ENCODE measurements around the gene GRM5.

Gene GRM5

GRCh38 chr11:89052220-89052619, 13.6 kb downstream of the GRM5 start:
- TF ChIP-seq SIN3A (IDR thresholded peaks at IDR 0.05; ENCODE audit: borderline replicate concordance, insufficient read depth, low read length) (no peak), TAF1 (IDR thresholded peaks at IDR 0.05; ENCODE audit: borderline replicate concordance, insufficient read depth, low read length) (no peak), FOXP2 (optimal IDR thresholded peaks at IDR 0.05; ENCODE audit: borderline replicate concordance, extremely low read depth, extremely low read length, insufficient read depth) (no peak), POLR2AphosphoS5 (IDR thresholded peaks at IDR 0.05; ENCODE audit: low read depth, low read length) (no peak), REST (IDR thresholded peaks at IDR 0.05; ENCODE audit: insufficient read depth in 1 of 2, low read depth in 2 of 2, low read length in 2 of 2) (no peak)

DNA sequence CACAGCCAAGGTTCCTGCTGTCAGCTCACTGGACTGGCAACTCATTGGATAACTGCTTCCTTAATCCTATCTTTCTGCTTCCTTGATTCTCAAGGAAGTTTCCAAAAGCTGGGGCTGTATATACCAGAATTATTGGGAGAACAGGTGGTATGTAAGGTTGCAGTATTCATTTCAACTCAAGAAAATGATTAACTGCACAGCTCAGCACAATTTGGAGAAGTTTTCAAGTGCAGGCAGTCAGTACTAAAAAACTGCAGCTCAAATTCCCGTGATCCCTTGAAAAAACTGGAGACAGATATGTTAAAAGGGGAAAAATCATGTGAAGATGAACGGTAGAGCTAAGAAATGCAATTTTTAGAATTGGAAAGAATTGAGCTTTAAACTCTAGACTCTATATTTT, 44.4 kb downstream of the GRM5 start:
- no peak for TF ChIP-seq TAF1 (IDR thresholded peaks at IDR 0.05; ENCODE audit: borderline replicate concordance, insufficient read depth, low read length)
- TF ChIP-seq REST (IDR thresholded peaks at IDR 0.05; ENCODE audit: insufficient read depth in 1 of 2, low read depth in 2 of 2, low read length in 2 of 2): no peak
- no peak for TF ChIP-seq POLR2AphosphoS5 (IDR thresholded peaks at IDR 0.05; ENCODE audit: low read depth, low read length)
- TF ChIP-seq FOXP2 (optimal IDR thresholded peaks at IDR 0.05; ENCODE audit: borderline replicate concordance, extremely low read depth, extremely low read length, insufficient read depth): no peak
- no peak for TF ChIP-seq SIN3A (IDR thresholded peaks at IDR 0.05; ENCODE audit: borderline replicate concordance, insufficient read depth, low read length)

DNA sequence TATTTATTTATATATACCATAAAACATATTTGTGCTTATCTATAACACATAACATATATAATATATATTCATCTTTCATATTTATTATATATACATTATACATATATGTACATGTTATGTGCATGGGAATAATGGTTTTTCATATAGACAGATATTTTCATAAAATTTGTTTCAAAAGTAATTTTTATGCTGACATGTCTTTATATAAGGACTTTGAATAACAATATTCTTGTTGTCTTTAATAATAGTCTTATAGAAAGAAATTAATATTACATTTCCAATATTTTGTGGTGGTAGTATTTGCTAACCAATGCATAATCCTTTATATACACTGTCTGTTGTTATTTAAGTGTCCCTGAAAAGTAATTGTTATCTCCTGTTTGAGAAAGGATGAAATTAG, 49.6 kb downstream of the GRM5 start:
- no peak for TF ChIP-seq TAF1 (IDR thresholded peaks at IDR 0.05; ENCODE audit: borderline replicate concordance, insufficient read depth, low read length)
- no peak for TF ChIP-seq POLR2AphosphoS5 (IDR thresholded peaks at IDR 0.05; ENCODE audit: low read depth, low read length)
- TF ChIP-seq SIN3A (IDR thresholded peaks at IDR 0.05; ENCODE audit: borderline replicate concordance, insufficient read depth, low read length): no peak
- no peak for TF ChIP-seq FOXP2 (optimal IDR thresholded peaks at IDR 0.05; ENCODE audit: borderline replicate concordance, extremely low read depth, extremely low read length, insufficient read depth)
- no peak for TF ChIP-seq REST (IDR thresholded peaks at IDR 0.05; ENCODE audit: insufficient read depth in 1 of 2, low read depth in 2 of 2, low read length in 2 of 2)

DNA sequence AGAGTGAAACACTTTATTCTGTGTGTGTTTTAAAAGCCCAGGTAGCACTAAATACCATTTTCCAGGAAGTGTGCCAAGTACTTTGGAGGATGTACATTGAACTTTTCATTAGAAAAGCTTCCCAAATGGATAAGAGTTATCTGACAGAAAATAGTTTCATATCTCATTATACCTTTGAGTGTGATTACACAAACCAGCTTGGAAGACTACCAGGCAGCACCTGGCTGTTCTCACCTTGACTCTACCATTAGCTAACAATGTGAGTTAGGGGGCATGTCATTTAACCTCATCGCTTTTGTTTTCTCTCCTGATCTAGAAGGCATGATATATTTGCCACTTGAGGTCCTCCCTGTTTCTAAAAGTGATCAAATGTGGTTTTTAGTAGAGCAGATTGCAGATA, 50.2 kb downstream of the GRM5 start:
- no peak for TF ChIP-seq TAF1 (IDR thresholded peaks at IDR 0.05; ENCODE audit: borderline replicate concordance, insufficient read depth, low read length)
- no peak for TF ChIP-seq POLR2AphosphoS5 (IDR thresholded peaks at IDR 0.05; ENCODE audit: low read depth, low read length)
- TF ChIP-seq REST (IDR thresholded peaks at IDR 0.05; ENCODE audit: insufficient read depth in 1 of 2, low read depth in 2 of 2, low read length in 2 of 2): no peak
- TF ChIP-seq FOXP2 (optimal IDR thresholded peaks at IDR 0.05; ENCODE audit: borderline replicate concordance, extremely low read depth, extremely low read length, insufficient read depth): no peak
- no peak for TF ChIP-seq SIN3A (IDR thresholded peaks at IDR 0.05; ENCODE audit: borderline replicate concordance, insufficient read depth, low read length)

DNA sequence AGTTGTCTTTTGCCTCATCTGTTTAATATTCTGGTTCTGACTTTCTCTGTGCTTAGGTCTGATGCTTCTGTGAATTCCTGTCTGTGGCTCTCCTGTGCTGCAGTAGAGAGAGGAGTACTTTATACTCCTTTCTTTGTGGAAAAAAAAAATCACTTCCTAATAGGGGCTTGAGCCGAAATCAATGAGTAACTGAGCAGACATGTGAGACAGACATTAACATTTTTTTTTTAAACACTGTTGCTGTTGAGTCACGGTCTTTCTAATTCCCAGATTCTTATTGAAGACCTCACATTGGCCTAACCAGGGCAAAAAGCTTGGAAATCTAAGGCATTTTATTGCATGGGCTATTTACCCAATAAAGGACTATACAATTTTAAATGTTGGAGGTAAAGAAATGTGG, 86.1 kb downstream of the GRM5 start:
- TF ChIP-seq REST (IDR thresholded peaks at IDR 0.05; ENCODE audit: insufficient read depth in 1 of 2, low read depth in 2 of 2, low read length in 2 of 2): no peak
- no peak for TF ChIP-seq FOXP2 (optimal IDR thresholded peaks at IDR 0.05; ENCODE audit: borderline replicate concordance, extremely low read depth, extremely low read length, insufficient read depth)
